Mesendoderm (in vitro differentiated cells): ENCODE measurements around the gene CPA4.

ENCODE experiments used
- DNase-seq: peaks from one replicate; pipeline ENCODE4 v3.0.0; 2013
- H2AK5ac ChIP-seq: 2 replicates; pipeline ENCODE4 v1.6.1; 2013; ENCODE audit warnings: low read length, inconsistent platforms
- H2BK120ac ChIP-seq: 2 replicates; pipeline ENCODE4 v1.6.1; 2013; ENCODE audit warnings: low read depth, mild to moderate bottlenecking, low read length, moderate library complexity, mixed read lengths
- H2BK15ac ChIP-seq: replicated peaks from 2 replicates; pipeline ENCODE4 v1.6.1; 2013; ENCODE audit warnings: low read depth, mild to moderate bottlenecking, moderate library complexity
- H2BK5ac ChIP-seq: 2 replicates; pipeline ENCODE4 v1.6.1; 2013; ENCODE audit warnings: low read length, inconsistent platforms
- H3K18ac ChIP-seq: 2 replicates; pipeline ENCODE4 v1.6.1; 2013; ENCODE audit warnings: mild to moderate bottlenecking, low read length, mixed read lengths
- H3K23ac ChIP-seq: one replicate; pipeline ENCODE4 v1.6.1; 2013; ENCODE audit warnings: low read length
- H3K27ac ChIP-seq: 2 replicates; pipeline ENCODE4 v1.5.1; 2013; ENCODE audit warnings: low read depth, mild to moderate bottlenecking, inconsistent platforms, low read length, moderate library complexity
- H3K27me3 ChIP-seq: 2 replicates; pipeline ENCODE4 v1.6.1; 2013; ENCODE audit warnings: low read length, control low read depth, mild to moderate bottlenecking, inconsistent platforms; ENCODE audit not compliant: insufficient read depth, poor library complexity
- H3K36me3 ChIP-seq: 2 replicates; pipeline ENCODE4 v1.6.1; 2013; ENCODE audit warnings: low read length, inconsistent platforms; ENCODE audit not compliant: control insufficient read depth, insufficient read depth
- H3K4ac ChIP-seq: one replicate; pipeline ENCODE4 v1.6.1; 2013; ENCODE audit warnings: low read depth, mild to moderate bottlenecking, low read length, moderate library complexity
- H3K4me1 ChIP-seq: 2 replicates; pipeline ENCODE4 v1.6.1; 2013; ENCODE audit warnings: low read depth, low read length, inconsistent platforms; ENCODE audit not compliant: control insufficient read depth
- H3K4me2 ChIP-seq: 2 replicates; pipeline ENCODE4 v1.6.1; 2013; ENCODE audit warnings: low read length
- H3K4me3 ChIP-seq: 2 replicates; pipeline ENCODE4 v1.5.1; 2013; ENCODE audit warnings: mild to moderate bottlenecking, low read length
- H3K56ac ChIP-seq: one replicate; pipeline ENCODE4 v1.6.1; 2013; ENCODE audit warnings: low read length
- H3K79me1 ChIP-seq: 2 replicates; pipeline ENCODE4 v1.6.1; 2013; ENCODE audit warnings: low read length, inconsistent platforms
- H3K79me2 ChIP-seq: 2 replicates; pipeline ENCODE4 v1.6.1; 2013; ENCODE audit warnings: mild to moderate bottlenecking, low read length; ENCODE audit not compliant: control insufficient read depth, insufficient read depth
- H3K9ac ChIP-seq: 2 replicates; pipeline ENCODE4 v1.6.1; 2013; ENCODE audit warnings: low read length, inconsistent platforms
- H4K5ac ChIP-seq: one replicate; pipeline ENCODE4 v1.6.1; 2013; ENCODE audit warnings: low read length
- H4K8ac ChIP-seq: one replicate; pipeline ENCODE4 v1.6.1; 2013; ENCODE audit warnings: low read depth, mild to moderate bottlenecking, control low read depth, low read length, moderate library complexity
- WGBS: extraction: QIAGEN DNeasy Blood & Tissue Kit; methylation state at CpG from one replicate; pipeline ENCODE4 v1.1.7; 2013; ENCODE audit warnings: low lambda C conversion rate, missing lambda C conversion rate; ENCODE audit not compliant: insufficient coverage; ENCODE audit errors: extremely low coverage; 5-methylcytosine and 5-hydroxymethylcytosine counted together

The CPA4 gene

DNA sequence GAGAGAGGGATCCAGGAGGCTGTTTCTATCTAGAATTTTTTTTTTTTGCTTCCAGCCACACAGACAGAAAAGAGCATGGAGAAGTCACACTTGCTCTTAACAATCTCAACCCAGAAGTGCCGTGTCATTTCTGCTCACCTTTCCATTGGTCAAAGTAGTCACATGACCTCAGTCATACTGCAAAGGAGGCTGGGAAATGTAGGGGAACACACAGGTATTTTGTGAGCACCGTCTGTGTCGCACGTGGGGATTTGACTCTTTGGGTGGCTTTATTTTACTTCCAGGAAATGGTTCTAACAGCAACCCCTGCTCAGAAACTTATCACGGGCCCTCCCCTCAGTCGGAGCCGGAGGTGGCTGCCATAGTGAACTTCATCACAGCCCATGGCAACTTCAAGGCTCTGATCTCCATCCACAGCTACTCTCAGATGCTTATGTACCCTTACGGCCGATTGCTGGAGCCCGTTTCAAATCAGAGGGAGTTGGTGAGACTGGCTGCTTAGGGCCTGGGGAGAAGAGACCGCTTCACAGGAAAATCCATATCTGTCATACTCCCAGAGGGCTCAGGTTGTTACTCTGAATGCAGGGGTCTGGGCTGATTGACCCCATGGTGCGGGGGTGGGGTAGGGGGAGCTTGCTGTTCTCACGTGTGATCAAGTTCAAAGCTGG lies 74.3 kb downstream of the CPA4 start:
- no peaks in the 10 kb centered on the region for H3K4me1 ChIP-seq
- no peak overlapping the region for H3K18ac ChIP-seq
- no peak overlapping the region for H3K56ac ChIP-seq
- H3K4ac ChIP-seq, result no peak overlapping the region
- no peak overlapping the region for H3K23ac ChIP-seq
- H3K36me3 ChIP-seq, result no peaks in the 10 kb centered on the region
- no peaks in the 10 kb centered on the region for H3K79me2 ChIP-seq
- no peak overlapping the region for H2AK5ac ChIP-seq
- no peak overlapping the region for H3K27ac ChIP-seq
- H3K4me3 ChIP-seq, result no peak overlapping the region
- DNase-seq, result no peak
- H3K9ac ChIP-seq, result no peak overlapping the region
- no peaks in the 10 kb centered on the region for H3K79me1 ChIP-seq
- no peak overlapping the region for H2BK5ac ChIP-seq
- no peak overlapping the region for H4K8ac ChIP-seq
- H3K27me3 ChIP-seq, result no peaks in the 10 kb centered on the region
- H2BK15ac ChIP-seq, result no peak overlapping the region
- H4K5ac ChIP-seq, result no peak overlapping the region
- no peak overlapping the region for H3K4me2 ChIP-seq
- no peak overlapping the region for H2BK120ac ChIP-seq
- no CpG with 5 or more reads among the region's 13 CpGs for WGBS

- Histone ChIP-seq H2BK120ac (no peak overlapping the region), H3K4me3 (no peak overlapping the region), H2BK5ac (no peak overlapping the region), H3K4me1 (peaks cover 3% of the 10 kb centered on the region), H3K79me2 (no peaks in the 10 kb centered on the region), H2AK5ac (no peak overlapping the region), H3K4me2 (no peak overlapping the region), H3K4ac (no peak overlapping the region), H3K27me3 (no peaks in the 10 kb centered on the region), H4K5ac (no peak overlapping the region), H3K36me3 (no peaks in the 10 kb centered on the region), H2BK15ac (no peak overlapping the region), H3K79me1 (no peaks in the 10 kb centered on the region), H3K9ac (no peak overlapping the region), H3K18ac (no peak overlapping the region), H3K27ac (no peak overlapping the region), H3K56ac (no peak overlapping the region), H3K23ac (no peak overlapping the region), H4K8ac (no peak overlapping the region)
- no CpG with 5 or more reads among the region's 19 CpGs for WGBS
- DNase-seq, result no peak
Measured at GRCh38 chr7:130367836-130368746, 75.1 kb downstream of the CPA4 start.

- peak; percentile 75 for DNase-seq
- Histone ChIP-seq H3K27ac (no peak overlapping the region), H3K79me2 (no peaks in the 10 kb centered on the region), H4K5ac (no peak overlapping the region), H3K4me1 (peaks cover 4% of the 10 kb centered on the region), H3K4me2 (no peak overlapping the region), H2AK5ac (no peak overlapping the region), H2BK120ac (no peak overlapping the region), H2BK5ac (no peak overlapping the region), H3K4ac (peak overlapping the region; percentile 29), H4K8ac (no peak overlapping the region), H3K27me3 (no peaks in the 10 kb centered on the region), H3K23ac (no peak overlapping the region), H3K4me3 (no peak overlapping the region), H3K79me1 (no peaks in the 10 kb centered on the region), H3K56ac (peak overlapping the region; percentile 71), H3K36me3 (no peaks in the 10 kb centered on the region), H2BK15ac (no peak overlapping the region), H3K18ac (no peak overlapping the region), H3K9ac (no peak overlapping the region)
- no CpG with 5 or more reads among the region's 10 CpGs for WGBS
Measured at GRCh38 chr7:130369110-130369711, 76.2 kb downstream of the CPA4 start.

GRCh38 chr7:130369831-130370550 lies 77.0 kb downstream of the CPA4 start:
- Histone ChIP-seq H2BK15ac (no peak overlapping the region), H2BK5ac (no peak overlapping the region), H3K79me1 (no peaks in the 10 kb centered on the region), H2BK120ac (no peak overlapping the region), H3K36me3 (no peaks in the 10 kb centered on the region), H3K27ac (no peak overlapping the region), H2AK5ac (no peak overlapping the region), H3K4me1 (peaks cover 4% of the 10 kb centered on the region), H3K4ac (no peak overlapping the region), H3K23ac (no peak overlapping the region), H4K8ac (no peak overlapping the region), H3K9ac (no peak overlapping the region), H3K4me3 (no peak overlapping the region), H3K27me3 (no peaks in the 10 kb centered on the region), H3K56ac (no peak overlapping the region), H3K18ac (no peak overlapping the region), H3K79me2 (no peaks in the 10 kb centered on the region), H3K4me2 (no peak overlapping the region), H4K5ac (no peak overlapping the region)
- no CpG with 5 or more reads among the region's 3 CpGs for WGBS
- no peak for DNase-seq

- no peak overlapping the region for H4K5ac ChIP-seq
- H3K4ac ChIP-seq, result no peak overlapping the region
- no peaks in the 10 kb centered on the region for H3K36me3 ChIP-seq
- H3K18ac ChIP-seq, result no peak overlapping the region
- DNase-seq, result no peak
- no peak overlapping the region for H2BK120ac ChIP-seq
- no CpG with 5 or more reads among the region's 3 CpGs for WGBS
- no peak overlapping the region for H3K23ac ChIP-seq
- H3K79me1 ChIP-seq, result no peaks in the 10 kb centered on the region
- no peak overlapping the region for H3K4me3 ChIP-seq
- H2BK15ac ChIP-seq, result no peak overlapping the region
- no peak overlapping the region for H3K56ac ChIP-seq
- H2BK5ac ChIP-seq, result no peak overlapping the region
- H3K4me2 ChIP-seq, result no peak overlapping the region
- no peak overlapping the region for H4K8ac ChIP-seq
- H3K27ac ChIP-seq, result no peak overlapping the region
- H2AK5ac ChIP-seq, result no peak overlapping the region
- peaks cover 4% of the 10 kb centered on the region for H3K4me1 ChIP-seq
- no peaks in the 10 kb centered on the region for H3K79me2 ChIP-seq
- no peaks in the 10 kb centered on the region for H3K27me3 ChIP-seq
- H3K9ac ChIP-seq, result no peak overlapping the region
Measured at GRCh38 chr7:130371046-130371445, 78.1 kb downstream of the CPA4 start.
